Activated CD8-positive, alpha-beta memory T cell treated with anti-CD3 and anti-CD28 coated beads, Interleukin-2, amount 50 U/mL, for 1 hour (primary cell): ENCODE data around the gene DAAM1.

ENCODE experiments used
- DNase-seq: peaks from one replicate; pipeline ENCODE4 v3.0.0-alpha.2; 2020; ENCODE audit errors: extremely low read depth

The DAAM1 gene

GRCh38 chr14:59187802-59188460, 536 bp upstream of the DAAM1 start:
- DNase-seq: no peak

- DNase-seq: no peak
Observed at GRCh38 chr14:59189091-59189785, 771 bp downstream of the DAAM1 start.

- peak; percentile 43 for DNase-seq
Observed at GRCh38 chr14:59189786-59190368, 1.4 kb downstream of the DAAM1 start.

- no peak for DNase-seq
Observed at GRCh38 chr14:59190372-59190771, 1.9 kb downstream of the DAAM1 start.

GRCh38 chr14:59195912-59196311, 7.4 kb downstream of the DAAM1 start:
- no peak for DNase-seq

- DNase-seq: no peak
Observed at GRCh38 chr14:59197695-59198262, 9.3 kb downstream of the DAAM1 start.

- DNase-seq: no peak
Observed at GRCh38 chr14:59199205-59199604, 10.7 kb downstream of the DAAM1 start.

GRCh38 chr14:59199614-59200013, 11.1 kb downstream of the DAAM1 start:
- no peak for DNase-seq

GRCh38 chr14:59200195-59200594, 11.7 kb downstream of the DAAM1 start:
- DNase-seq: no peak

GRCh38 chr14:59202031-59202430, 13.6 kb downstream of the DAAM1 start:
- no peak for DNase-seq

GRCh38 chr14:59204305-59204704, 15.8 kb downstream of the DAAM1 start:
- DNase-seq: no peak

GRCh38 chr14:59206892-59207291, 18.4 kb downstream of the DAAM1 start:
- no peak for DNase-seq

- no peak for DNase-seq
Observed at GRCh38 chr14:59207506-59207933, 19.1 kb downstream of the DAAM1 start.

- DNase-seq: no peak
Observed at GRCh38 chr14:59208224-59208814, 19.9 kb downstream of the DAAM1 start.

GRCh38 chr14:59208954-59209353, 20.5 kb downstream of the DAAM1 start:
- DNase-seq: no peak

- DNase-seq: no peak
Observed at GRCh38 chr14:59210621-59211020, 22.2 kb downstream of the DAAM1 start.

- no peak for DNase-seq
Observed at GRCh38 chr14:59213368-59214315, 25.2 kb downstream of the DAAM1 start.

GRCh38 chr14:59214702-59215302, 26.3 kb downstream of the DAAM1 start:
- no peak for DNase-seq

- DNase-seq: no peak
Observed at GRCh38 chr14:59215322-59215721, 26.9 kb downstream of the DAAM1 start.

- DNase-seq: no peak
Observed at GRCh38 chr14:59215757-59216156, 27.3 kb downstream of the DAAM1 start.

- no peak for DNase-seq
Observed at GRCh38 chr14:59217011-59217410, 28.5 kb downstream of the DAAM1 start.
